CD4-positive, CD25-positive, alpha-beta regulatory T cell (primary cell): ENCODE measurements around the gene MTHFD1L. TPM values are rescaled to one million over a fixed set of nuclear protein-coding genes. Genes with fewer than 3 reads are reported as not detected.

Experiments
- ATAC-seq, 2 donors: fragments of 150-1000 bp; cut with Tn5 transposase; one replicate each; pipeline ENCODE4 v1.10.0; 2021; ENCODE audit warnings: low read depth in 2 of 2, moderate number of reproducible peaks in 2 of 2, moderate library complexity in 1 of 2
- DNase-seq, 3 donors: peaks; one replicate each; pipeline versions ENCODE4 v3.0.0 to v3.0.0-alpha.2; 2012 to 2022; ENCODE audit warnings: mixed read lengths in 1 of 3
- H3K27ac ChIP-seq: one replicate; pipeline ENCODE4 v1.7.0; 2013; ENCODE audit warnings: mild to moderate bottlenecking, low read length; ENCODE audit not compliant: insufficient read depth, poor library complexity, severe bottlenecking
- H3K27me3 ChIP-seq: one replicate; pipeline ENCODE4 v1.7.0; 2013; ENCODE audit warnings: low read length; ENCODE audit not compliant: control insufficient read depth, insufficient read depth
- H3K36me3 ChIP-seq: one replicate; pipeline ENCODE4 v1.7.0; 2013; ENCODE audit warnings: mild to moderate bottlenecking, low read length, moderate library complexity; ENCODE audit not compliant: control insufficient read depth, insufficient read depth
- H3K4me1 ChIP-seq: 2 replicates; pipeline ENCODE4 v1.7.0; 2013; ENCODE audit warnings: mild to moderate bottlenecking, low read length; ENCODE audit not compliant: insufficient read depth, control insufficient read depth, poor library complexity, severe bottlenecking
- H3K4me3 ChIP-seq: one replicate; pipeline ENCODE4 v1.7.0; 2013; ENCODE audit warnings: low read depth, mild to moderate bottlenecking, low read length, moderate library complexity
- H3K9me3 ChIP-seq, 2 experiments: 1 replicate in 1 of 2; 2 replicates in 1 of 2; pipeline ENCODE4 v1.7.0; 2013; ENCODE audit warnings: low read length in 2 of 2, mild to moderate bottlenecking in 1 of 2, moderate library complexity in 1 of 2; ENCODE audit not compliant: control insufficient read depth in 2 of 2
- H3K27ac Mint-ChIP-seq, 3 donors: one replicate each; pipeline ENCODE4 v1.8.0; 2020 to 2022; ENCODE audit warnings: mild to moderate bottlenecking in 3 of 3, mixed read lengths in 3 of 3, moderate library complexity in 2 of 3
- H3K27me3 Mint-ChIP-seq: one replicate; pipeline ENCODE4 v1.8.0; 2022; ENCODE audit warnings: mild to moderate bottlenecking, mixed read lengths
- H3K36me3 Mint-ChIP-seq: one replicate; pipeline ENCODE4 v1.8.0; 2020; ENCODE audit warnings: mixed read lengths
- H3K4me1 Mint-ChIP-seq, 4 donors: one replicate each; pipeline ENCODE4 v1.8.0; 2020 to 2022; ENCODE audit warnings: mixed read lengths in 4 of 4, mild to moderate bottlenecking in 1 of 4
- H3K4me3 Mint-ChIP-seq, 4 donors: one replicate each; pipeline ENCODE4 v1.8.0; 2020 to 2022; ENCODE audit warnings: mild to moderate bottlenecking in 4 of 4, mixed read lengths in 4 of 4, moderate library complexity in 3 of 4
- H3K9me3 Mint-ChIP-seq, 7 donors: one replicate each; pipeline ENCODE4 v1.8.0; 2020 to 2022; ENCODE audit warnings: mixed read lengths in 7 of 7, mild to moderate bottlenecking in 3 of 7, moderate library complexity in 2 of 7
- polyA plus RNA-seq, 4 donors: library from polyadenylated mRNA; unstranded; fragments of 300-500 nt; fragmentation: Illumina TruSeq; gene quantifications; one replicate each; pipeline ENCODE4 v1.2.3, GENCODE V29; 2021
- total RNA-seq: library from RNA; stranded (reverse); gene quantifications from one replicate; pipeline ENCODE4 v1.2.3, GENCODE V29; 2022

The MTHFD1L gene
- total and polyA plus RNA-seq, 5 donors from 2014 or later = 2.0 to 11.1 (median 3.4) TPM

- H3K36me3 Mint-ChIP-seq = no peaks in the 10 kb centered on the region
- ATAC-seq (no peak), DNase-seq (no peak)
- H3K27me3 Mint-ChIP-seq = peaks cover 11% of the 10 kb centered on the region
- H3K9me3 Mint-ChIP-seq = peaks cover 0 to 4% (median 2%) of the 10 kb centered on the region in 7 donors
- H3K4me1 Mint-ChIP-seq = no peaks in the 10 kb centered on the region
- H3K27ac ChIP-seq = no peak overlapping the region
- H3K4me3 ChIP-seq = no peak overlapping the region
- no peaks in the 10 kb centered on the region for H3K36me3 ChIP-seq
- H3K9me3 ChIP-seq = no peaks in the 10 kb centered on the region
- H3K27me3 ChIP-seq = no peaks in the 10 kb centered on the region
- no peak overlapping the region for H3K27ac Mint-ChIP-seq
- H3K4me1 ChIP-seq = no peaks in the 10 kb centered on the region
- no peak overlapping the region for H3K4me3 Mint-ChIP-seq
Observed at GRCh38 chr6:151128763-151129370, 263.4 kb downstream of the MTHFD1L start.

DNA sequence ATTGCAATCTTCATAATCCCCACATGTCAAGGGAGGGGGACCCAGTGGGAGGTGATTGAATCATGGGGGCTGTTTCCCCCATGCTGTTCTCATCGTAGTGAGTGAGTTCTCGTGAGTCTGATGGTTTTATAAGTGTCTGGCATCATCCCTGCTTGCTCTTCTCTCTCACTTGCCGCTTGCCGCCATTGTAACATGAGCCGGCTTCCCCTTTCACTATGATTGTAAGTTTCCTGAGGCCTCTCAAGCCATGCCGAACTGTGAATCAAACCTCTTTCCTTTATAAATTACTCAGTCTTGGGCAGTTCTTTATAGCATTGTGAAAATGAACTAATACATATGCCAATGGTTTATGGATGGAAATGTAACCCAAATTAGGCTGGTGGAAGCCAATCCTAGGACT lies 264.8 kb downstream of the MTHFD1L start:
- H3K27me3 ChIP-seq = no peaks in the 10 kb centered on the region
- no peaks in the 10 kb centered on the region for H3K4me1 ChIP-seq
- Mint-ChIP-seq H3K9me3 (peaks cover 0 to 5% (median 2%) of the 10 kb centered on the region in 7 donors), H3K27me3 (peaks cover 11% of the 10 kb centered on the region), H3K27ac (no peak overlapping the region), H3K36me3 (no peaks in the 10 kb centered on the region), H3K4me3 (no peak overlapping the region), H3K4me1 (no peaks in the 10 kb centered on the region)
- no peak overlapping the region for H3K27ac ChIP-seq
- no peak for DNase-seq
- no peaks in the 10 kb centered on the region for H3K36me3 ChIP-seq
- no peak overlapping the region for H3K4me3 ChIP-seq
- ATAC-seq = no peak
- no peaks in the 10 kb centered on the region for H3K9me3 ChIP-seq

DNA sequence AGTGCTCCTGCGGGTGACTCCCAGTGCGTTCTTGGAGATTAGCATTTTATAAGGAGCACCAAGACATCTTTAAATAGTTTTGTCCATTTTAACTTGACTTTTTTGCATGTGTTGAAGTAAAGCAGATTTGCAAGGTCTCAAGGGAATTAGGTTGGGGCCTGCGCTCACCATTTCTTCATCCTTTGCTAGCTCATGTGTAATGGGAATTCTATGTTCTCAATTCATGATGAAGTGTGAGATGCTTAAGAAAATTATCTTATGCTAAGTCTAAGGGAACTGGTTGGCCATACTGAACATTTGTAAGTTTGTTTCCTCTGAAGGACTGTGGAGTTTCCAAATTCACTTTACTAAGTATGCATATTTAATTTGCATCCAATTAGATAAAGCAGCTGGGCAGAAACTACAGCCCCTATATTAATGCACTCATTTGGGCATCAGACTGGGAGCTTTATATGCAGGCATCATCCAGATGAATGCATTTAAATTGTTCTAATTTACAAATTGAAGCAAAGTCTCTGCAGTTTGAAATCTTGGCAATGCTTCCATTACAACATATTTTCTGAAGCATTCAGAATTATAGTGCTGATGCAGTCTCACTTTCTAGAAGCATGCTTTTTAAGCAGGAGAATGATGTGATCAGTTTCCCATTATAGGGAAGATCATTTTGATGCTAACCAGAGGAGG lies 266.0 kb downstream of the MTHFD1L start:
- H3K27me3 Mint-ChIP-seq = peaks cover 5% of the 10 kb centered on the region
- no peak overlapping the region for H3K27ac Mint-ChIP-seq
- Histone ChIP-seq H3K36me3 (no peaks in the 10 kb centered on the region), H3K4me3 (no peak overlapping the region), H3K27me3 (no peaks in the 10 kb centered on the region), H3K4me1 (no peaks in the 10 kb centered on the region), H3K27ac (no peak overlapping the region), H3K9me3 (no peaks in the 10 kb centered on the region)
- H3K9me3 Mint-ChIP-seq = peaks cover 0 to 5% (median 2%) of the 10 kb centered on the region in 7 donors
- DNase-seq (no peak), ATAC-seq (no peak)
- no peaks in the 10 kb centered on the region for H3K4me1 Mint-ChIP-seq
- H3K36me3 Mint-ChIP-seq = no peaks in the 10 kb centered on the region
- H3K4me3 Mint-ChIP-seq = no peak overlapping the region

DNA sequence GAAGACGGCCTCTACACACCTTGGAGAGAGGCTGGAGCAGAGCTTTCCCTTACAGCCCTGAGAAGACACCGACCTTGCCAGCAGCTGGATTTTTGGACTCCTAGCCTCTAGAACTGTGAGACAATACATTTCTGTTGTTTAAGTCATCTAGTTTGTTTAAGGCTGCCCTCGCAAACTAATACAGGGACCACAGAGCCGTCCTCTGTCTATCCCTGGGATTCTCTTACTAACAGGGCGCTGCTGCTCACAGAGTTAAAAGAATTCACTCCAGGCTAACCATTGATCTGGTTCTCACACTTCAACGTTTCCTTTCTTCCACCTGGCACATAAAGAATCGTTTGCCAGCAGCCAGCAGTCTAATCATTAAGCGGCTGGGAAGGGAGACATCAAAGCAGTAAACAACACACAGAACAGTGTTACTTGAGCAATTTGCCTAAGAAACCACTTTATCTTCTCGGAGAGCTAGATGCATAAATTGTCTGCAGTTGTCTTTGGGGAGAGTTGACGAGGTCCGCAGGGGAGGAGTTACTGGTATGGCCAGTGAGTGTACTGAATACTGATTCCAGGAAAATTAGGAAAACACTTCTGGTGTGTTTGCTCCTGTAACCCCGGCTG lies 270.7 kb downstream of the MTHFD1L start:
- ATAC-seq (no peak), DNase-seq (no peak)
- Histone ChIP-seq H3K36me3 (no peaks in the 10 kb centered on the region), H3K4me3 (no peak overlapping the region), H3K9me3 (no peaks in the 10 kb centered on the region), H3K4me1 (no peaks in the 10 kb centered on the region), H3K27me3 (no peaks in the 10 kb centered on the region), H3K27ac (no peak overlapping the region)
- H3K27me3 Mint-ChIP-seq = peaks cover 6% of the 10 kb centered on the region
- H3K36me3 Mint-ChIP-seq = no peaks in the 10 kb centered on the region
- H3K4me1 Mint-ChIP-seq = no peaks in the 10 kb centered on the region
- H3K4me3 Mint-ChIP-seq = no peak overlapping the region
- H3K9me3 Mint-ChIP-seq = peaks cover 0 to 5% (median 3%) of the 10 kb centered on the region in 7 donors
- H3K27ac Mint-ChIP-seq = no peak overlapping the region

DNA sequence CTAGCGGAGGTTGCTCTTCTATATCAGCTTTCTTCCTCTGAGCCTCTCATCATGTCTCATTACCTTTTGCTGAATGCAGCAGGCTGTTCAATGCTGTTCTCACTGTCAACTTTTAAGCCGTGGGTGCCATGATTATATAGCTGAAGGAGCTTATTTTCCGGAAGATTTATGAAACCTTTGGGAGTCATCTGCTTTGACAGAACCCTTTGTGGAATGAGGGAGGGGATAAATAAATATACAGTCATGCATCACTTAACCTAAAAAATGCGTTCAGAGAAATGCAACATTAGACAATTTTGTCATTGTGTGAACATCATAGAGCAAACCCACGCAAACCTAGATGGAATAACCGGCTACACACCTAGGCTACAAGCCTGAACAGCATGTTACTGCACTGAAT lies 272.0 kb downstream of the MTHFD1L start:
- ATAC-seq (no peak), DNase-seq (no peak)
- Histone ChIP-seq H3K36me3 (no peaks in the 10 kb centered on the region), H3K4me3 (no peak overlapping the region), H3K9me3 (no peaks in the 10 kb centered on the region), H3K27me3 (no peaks in the 10 kb centered on the region), H3K4me1 (no peaks in the 10 kb centered on the region), H3K27ac (no peak overlapping the region)
- Mint-ChIP-seq H3K36me3 (no peaks in the 10 kb centered on the region), H3K4me3 (no peak overlapping the region), H3K4me1 (no peaks in the 10 kb centered on the region), H3K27ac (no peak overlapping the region), H3K9me3 (peaks cover 0 to 3% (median 0%) of the 10 kb centered on the region in 7 donors), H3K27me3 (peaks cover 6% of the 10 kb centered on the region)

DNA sequence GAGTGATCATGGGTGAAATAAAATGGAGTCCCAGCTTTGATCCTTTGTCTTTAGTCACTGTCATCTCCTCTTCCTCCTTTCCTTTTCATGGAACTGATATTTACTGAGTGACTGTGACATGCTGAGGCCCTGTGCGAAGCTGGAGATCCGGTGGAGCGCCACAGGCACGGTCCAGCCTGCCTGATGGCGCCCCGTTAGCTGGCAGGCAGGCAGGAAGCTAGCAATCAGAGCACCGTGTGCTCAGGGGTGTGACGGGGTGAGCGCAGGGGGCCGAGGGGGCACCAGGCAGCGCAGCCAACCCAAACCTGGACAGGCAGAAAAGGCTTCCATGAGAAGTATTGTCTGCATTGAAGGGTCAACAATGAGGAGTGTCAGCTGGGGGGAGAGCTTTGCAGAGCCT lies 274.0 kb downstream of the MTHFD1L start:
- H3K36me3 Mint-ChIP-seq = no peaks in the 10 kb centered on the region
- ATAC-seq = no peak
- peaks cover 11% of the 10 kb centered on the region for H3K27me3 Mint-ChIP-seq

DNA sequence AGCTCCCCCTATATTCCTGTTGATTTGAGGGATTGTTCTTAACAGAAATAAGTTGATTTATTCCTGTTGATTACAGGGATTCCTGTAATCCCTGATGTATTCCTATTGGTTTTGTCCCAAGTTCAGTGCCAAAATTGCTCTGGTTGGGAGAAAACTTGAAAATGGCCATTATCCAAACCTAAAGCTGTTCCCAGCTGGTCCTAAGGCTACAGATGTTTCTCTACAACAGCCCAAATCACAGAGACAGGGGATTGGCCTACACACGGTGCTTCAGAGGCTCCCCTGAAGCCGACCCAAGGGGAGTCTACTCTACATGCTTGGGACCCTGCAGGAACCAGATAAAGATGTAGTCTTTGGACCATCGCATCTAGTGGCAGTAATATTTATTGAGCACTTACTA lies 275.3 kb downstream of the MTHFD1L start:
- no peak overlapping the region for H3K27ac ChIP-seq
- H3K27me3 Mint-ChIP-seq = peaks cover 11% of the 10 kb centered on the region
- no peak overlapping the region for H3K4me3 ChIP-seq
- DNase-seq (no peak), ATAC-seq (no peak)
- no peak overlapping the region for H3K4me3 Mint-ChIP-seq
- H3K27me3 ChIP-seq = no peaks in the 10 kb centered on the region
- no peaks in the 10 kb centered on the region for H3K36me3 Mint-ChIP-seq
- H3K27ac Mint-ChIP-seq = no peak overlapping the region
- H3K9me3 Mint-ChIP-seq = peaks cover 0 to 1% (median 0%) of the 10 kb centered on the region in 7 donors
- no peaks in the 10 kb centered on the region for H3K4me1 Mint-ChIP-seq
- H3K9me3 ChIP-seq = no peaks in the 10 kb centered on the region
- no peaks in the 10 kb centered on the region for H3K4me1 ChIP-seq
- H3K36me3 ChIP-seq = no peaks in the 10 kb centered on the region

More for the DNA sequence above, 274.0 kb downstream of the MTHFD1L start:
- no peaks in the 10 kb centered on the region for H3K4me1 Mint-ChIP-seq
- no peak overlapping the region for H3K4me3 ChIP-seq
- no peaks in the 10 kb centered on the region for H3K9me3 ChIP-seq
- no peaks in the 10 kb centered on the region for H3K36me3 ChIP-seq
- no peak for DNase-seq
- H3K27ac ChIP-seq = no peak overlapping the region
- H3K4me3 Mint-ChIP-seq = no peak overlapping the region
- no peaks in the 10 kb centered on the region for H3K4me1 ChIP-seq
- peaks cover 0 to 1% (median 0%) of the 10 kb centered on the region in 7 donors for H3K9me3 Mint-ChIP-seq
- no peak overlapping the region for H3K27ac Mint-ChIP-seq
- H3K27me3 ChIP-seq = no peaks in the 10 kb centered on the region
